ENCODE results near the gene SLC25A10.
A peak's percentile ranks its signal among the peaks of the same experiment; 100 is the strongest.
"Not testable (repeated sequence)": the region's sequence is repeated elsewhere in the genome, so short reads cannot be mapped to it uniquely, and the experiment has no call there.

SLC25A10 gene

GRCh38 chr17:81711814-81712467 is at the start of gene SLC25A10:
SLC25A10 (plus strand) TSS chr17:81712284; CDS start chr17:81712427, 143 bp downstream.
- DNase-seq (ENCODE audit: low spot score): peak; percentile 91

- DNase-seq (ENCODE audit: low spot score): no peak
These were observed 48.0 kb upstream of the SLC25A10 start for GRCh38 chr17:81664051-81664470.

- peak; percentile 49 for DNase-seq (ENCODE audit: low spot score)
These were observed 46.6 kb upstream of the SLC25A10 start for GRCh38 chr17:81665205-81666091.

- DNase-seq (ENCODE audit: low spot score): no peak
These were observed 46.1 kb upstream of the SLC25A10 start for GRCh38 chr17:81666092-81666341.

- DNase-seq (ENCODE audit: low spot score): peak; percentile 99
These were observed 45.5 kb upstream of the SLC25A10 start, which contains the start of the genes CCDC137 and OXLD1 for GRCh38 chr17:81666342-81667191. CCDC137 (plus strand) TSS chr17:81666737; CDS start chr17:81666767, 30 bp downstream. OXLD1 (minus strand) TSS chr17:81666605; CDS start chr17:81666577, 28 bp downstream.

- no peak for DNase-seq (ENCODE audit: low spot score)
These were observed 44.3 kb upstream of the SLC25A10 start for GRCh38 chr17:81667754-81668153.

GRCh38 chr17:81672504-81672903 is 39.6 kb upstream of the SLC25A10 start:
- no peak for DNase-seq (ENCODE audit: low spot score)

GRCh38 chr17:81672954-81673353 is 39.1 kb upstream of the SLC25A10 start:
- no peak for DNase-seq (ENCODE audit: low spot score)

GRCh38 chr17:81673561-81674258 is 38.4 kb upstream of the SLC25A10 start:
- DNase-seq (ENCODE audit: low spot score): no peak

GRCh38 chr17:81675515-81676221 is 36.4 kb upstream of the SLC25A10 start:
- DNase-seq (ENCODE audit: low spot score): not testable (repeated sequence)

- DNase-seq (ENCODE audit: low spot score): no peak
These were observed 35.2 kb upstream of the SLC25A10 start for GRCh38 chr17:81676906-81677305.

- DNase-seq (ENCODE audit: low spot score): no peak
These were observed 31.9 kb upstream of the SLC25A10 start for GRCh38 chr17:81680150-81680549.

GRCh38 chr17:81681672-81682071 is 30.4 kb upstream of the SLC25A10 start:
- DNase-seq (ENCODE audit: low spot score): no peak

- no peak for DNase-seq (ENCODE audit: low spot score)
These were observed 29.4 kb upstream of the SLC25A10 start for GRCh38 chr17:81682565-81683207.

GRCh38 chr17:81683208-81683583 is 28.9 kb upstream of the SLC25A10 start:
- no peak for DNase-seq (ENCODE audit: low spot score)

GRCh38 chr17:81683584-81684441 is 28.3 kb upstream of the SLC25A10 start, which contains the start of the genes ARL16 and HGS:
ARL16 (minus strand) TSS chr17:81683797; CDS start chr17:81683753, 44 bp downstream.
HGS (plus strand) TSS chr17:81684011; CDS start chr17:81684067, 56 bp downstream.
- peak; percentile 100 for DNase-seq (ENCODE audit: low spot score)

GRCh38 chr17:81684442-81684911 is 27.6 kb upstream of the SLC25A10 start:
- DNase-seq (ENCODE audit: low spot score): no peak

GRCh38 chr17:81685108-81685507 is 27.0 kb upstream of the SLC25A10 start:
- DNase-seq (ENCODE audit: low spot score): no peak

GRCh38 chr17:81686614-81687013 is 25.5 kb upstream of the SLC25A10 start:
- DNase-seq (ENCODE audit: low spot score): no peak

Measured in HuH-7 (cell line).